ENCODE data around the gene SYNPO. TPM values are rescaled to one million over a fixed set of nuclear protein-coding genes. Genes with fewer than 3 reads are reported as not detected.

SYNPO gene
- total and polyA plus RNA-seq, 8 donors: 22.0 to 114 (median 27.7) TPM

DNA sequence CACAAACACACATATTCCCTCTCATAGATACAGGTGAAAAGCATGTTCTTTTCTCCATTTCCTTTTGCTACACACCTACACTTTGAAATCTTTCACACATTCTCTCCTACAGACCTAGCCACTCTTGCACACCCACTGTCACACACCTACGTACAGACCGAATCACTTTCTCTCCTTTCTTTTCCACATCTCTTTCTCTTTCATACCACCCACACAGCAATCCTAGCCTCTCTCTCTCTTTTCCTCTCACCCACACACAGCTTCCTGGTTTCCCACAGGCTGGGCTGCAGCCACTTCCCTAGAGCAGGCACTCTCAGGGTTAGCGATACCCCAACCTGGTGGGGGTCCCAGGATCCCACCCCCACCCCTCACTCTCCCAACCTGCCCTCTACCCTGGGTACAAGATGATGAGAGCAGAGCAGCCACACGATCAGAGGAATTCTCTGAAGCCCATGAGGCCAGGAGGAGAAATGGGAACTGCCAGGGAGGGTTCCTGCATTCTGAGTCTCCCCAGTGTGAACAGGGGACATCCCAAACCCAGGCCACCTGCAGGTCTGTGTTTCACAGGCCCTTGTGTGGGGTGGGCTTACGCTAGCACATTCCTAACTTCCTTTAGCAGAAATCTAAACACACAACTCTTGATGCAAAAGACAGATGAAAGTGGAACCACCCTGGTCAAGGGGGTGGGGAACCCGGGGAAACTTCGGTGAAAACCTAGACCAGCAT is 17.1 kb upstream of the SYNPO start:
- DNase-seq (no peak), ATAC-seq (no peak)
- intact Hi-C loops (cut with DNase I): no loop called here
- H3K27ac ChIP-seq: no peak overlapping the region
- peaks cover 0 to 24% of the 10 kb centered on the region in 2 donors for H3K27me3 ChIP-seq
- no peaks in the 10 kb centered on the region for H3K36me3 ChIP-seq
- H3K4me3 ChIP-seq: no peak overlapping the region
- H3K4me1 ChIP-seq: peaks cover 38 to 58% of the 10 kb centered on the region in 2 donors
- no peaks in the 10 kb centered on the region for H3K9me3 ChIP-seq
- no peak for TF ChIP-seq CTCF (IDR thresholded peaks at IDR 0.05)

DNA sequence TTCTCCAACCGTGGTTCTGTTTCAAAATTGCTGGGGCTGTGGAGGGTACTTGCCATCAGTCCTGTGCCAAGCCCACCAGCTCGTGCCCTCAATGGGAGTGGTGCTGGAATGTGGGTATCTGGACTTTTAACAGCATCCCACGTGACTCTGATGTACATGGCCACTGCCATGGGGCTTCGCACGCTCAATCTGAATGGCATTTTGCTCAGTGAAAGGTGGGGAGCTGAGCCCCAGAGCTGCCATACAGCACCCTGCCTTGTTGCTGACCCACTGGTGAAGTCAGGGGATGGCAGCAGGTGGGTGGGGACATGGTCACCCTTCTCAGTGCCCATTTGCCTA is 16.6 kb upstream of the SYNPO start:
- Histone ChIP-seq H3K9me3 (no peaks in the 10 kb centered on the region), H3K27ac (peak overlapping the region in 1 of 2 donors; percentile 85), H3K4me3 (no peak overlapping the region), H3K36me3 (no peaks in the 10 kb centered on the region), H3K27me3 (peaks cover 0 to 24% of the 10 kb centered on the region in 2 donors), H3K4me1 (peaks cover 33 to 58% of the 10 kb centered on the region in 2 donors)
- no peak for DNase-seq
- ATAC-seq: no peak
- TF ChIP-seq CTCF (IDR thresholded peaks at IDR 0.05): no peak
- intact Hi-C loops (cut with DNase I): no loop called here

DNA sequence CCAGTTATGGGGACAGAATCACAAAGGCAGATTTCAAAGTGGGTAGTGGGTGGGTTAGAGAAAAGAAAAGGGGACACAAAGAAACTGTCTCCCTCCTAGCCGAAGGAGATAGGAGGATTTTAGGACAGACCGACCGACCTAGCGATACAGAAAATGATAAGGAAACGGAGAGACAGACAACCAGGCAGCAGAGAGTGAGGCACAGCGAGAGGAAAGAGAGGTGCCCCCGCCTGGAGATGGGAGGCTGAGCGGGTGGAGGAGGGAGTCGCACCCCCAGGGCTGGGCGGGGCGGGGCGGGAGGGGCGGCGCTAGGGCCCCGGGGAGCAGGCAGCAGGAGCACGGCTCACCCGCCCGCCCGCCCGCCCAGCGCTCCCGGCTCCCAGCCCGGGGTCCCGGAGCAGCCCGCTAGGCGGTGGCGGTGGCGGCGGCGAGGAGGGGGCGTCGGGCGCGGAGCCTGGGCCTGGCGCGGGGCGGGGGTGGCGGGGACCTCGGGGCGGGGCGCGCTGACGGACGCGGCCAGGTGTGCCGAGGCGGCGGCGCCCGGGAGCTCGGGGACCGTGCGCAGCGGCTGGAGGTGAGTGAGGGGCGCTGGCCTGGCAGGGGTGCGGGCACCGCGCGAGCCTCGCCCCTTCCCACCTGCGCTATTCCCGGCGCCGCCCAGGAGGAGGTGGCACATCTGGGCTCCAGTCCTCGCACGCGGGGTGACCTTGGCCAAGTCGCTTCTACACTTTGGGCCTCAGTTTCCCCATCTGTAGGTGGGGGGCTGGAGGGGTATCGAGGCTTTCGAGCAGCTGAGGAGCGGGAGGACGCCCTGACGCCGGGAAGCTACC is 15.9 kb upstream of the SYNPO start:
- no peak for DNase-seq
- no peaks in the 10 kb centered on the region for H3K36me3 ChIP-seq
- peaks cover 0 to 24% of the 10 kb centered on the region in 2 donors for H3K27me3 ChIP-seq
- no peak for TF ChIP-seq CTCF (IDR thresholded peaks at IDR 0.05)
- intact Hi-C loops (cut with DNase I): no loop called here
- peaks cover 28 to 58% of the 10 kb centered on the region in 2 donors for H3K4me1 ChIP-seq
- H3K9me3 ChIP-seq: no peaks in the 10 kb centered on the region
- H3K4me3 ChIP-seq: peak overlapping the region; percentile 60 to 63
- peak overlapping the region; percentile 81 to 85 for H3K27ac ChIP-seq
- peak; percentile 42 for ATAC-seq

DNA sequence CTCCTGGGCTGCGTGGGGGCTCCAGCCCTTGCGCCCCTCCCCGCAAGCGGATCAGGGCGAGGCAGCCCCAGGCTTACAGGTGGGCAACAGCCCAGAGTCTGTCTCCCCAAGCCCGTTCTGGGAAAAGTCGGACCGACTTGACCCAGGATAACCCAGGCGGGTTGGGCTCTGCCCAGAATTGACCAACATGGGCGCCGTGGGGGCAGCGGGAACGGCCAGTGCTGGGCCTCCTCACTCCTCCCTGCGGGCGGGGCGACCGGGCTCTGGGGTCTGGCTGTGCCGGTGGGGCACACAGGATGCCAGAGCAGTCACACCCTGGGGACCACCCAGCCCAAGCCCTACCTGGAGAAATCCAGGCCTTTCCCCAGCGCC is 15.3 kb upstream of the SYNPO start:
- ATAC-seq (peak; percentile 54), DNase-seq (no peak)
- intact Hi-C loops (cut with DNase I): no loop called here
- Histone ChIP-seq H3K36me3 (no peaks in the 10 kb centered on the region), H3K4me3 (peak overlapping the region; percentile 60 to 63), H3K9me3 (no peaks in the 10 kb centered on the region), H3K4me1 (peaks cover 26 to 60% of the 10 kb centered on the region in 2 donors), H3K27ac (peak overlapping the region; percentile 81 to 85), H3K27me3 (peaks cover 0 to 24% of the 10 kb centered on the region in 2 donors)
- no peak for TF ChIP-seq CTCF (IDR thresholded peaks at IDR 0.05)

Measured in left lung (tissue), 10 donors.